Heart right ventricle (tissue), 16 donors: Measurements from ENCODE around the gene GINS1. TPM values are rescaled to one million over a fixed set of nuclear protein-coding genes. Genes with fewer than 3 reads are reported as not detected.

Experiments used
- ATAC-seq, 8 donors: fragments of 200-7000 bp; cut with Tn5 transposase; one replicate each; pipeline ENCODE4 v1.9.1; 2020; ENCODE audit warnings: mild to moderate bottlenecking in 8 of 8, moderate library complexity in 8 of 8, moderate number of reproducible peaks in 1 of 8
- DNase-seq, 2 donors: peaks; one replicate each; pipeline ENCODE4 v3.0.0-alpha.2; 2020
- H3K27ac ChIP-seq, 10 donors: fragments of 200-600 bp; sonication (generic) in 2 of 10; one replicate each; pipeline versions ENCODE4 v1.5.0 to v1.8.0; 2020 to 2022; ENCODE audit warnings: mild to moderate bottlenecking in 3 of 10
- H3K27me3 ChIP-seq, 7 donors: fragments of 200-600 bp; one replicate each; pipeline ENCODE4 v1.8.0; 2021 to 2022; ENCODE audit warnings: mild to moderate bottlenecking in 2 of 7
- H3K36me3 ChIP-seq, 9 donors: fragments of 200-600 bp; sonication (generic) in 1 of 9; one replicate each; pipeline versions ENCODE4 v1.5.0 to v1.8.0; 2020 to 2022; ENCODE audit warnings: mild to moderate bottlenecking in 2 of 9
- H3K4me1 ChIP-seq, 9 donors: fragments of 200-600 bp; sonication (generic) in 1 of 9; one replicate each; pipeline versions ENCODE4 v1.5.0 to v1.8.0; 2020 to 2022; ENCODE audit warnings: mild to moderate bottlenecking in 4 of 9
- H3K4me3 ChIP-seq, 10 donors: fragments of 200-600 bp; sonication (generic) in 2 of 10; one replicate each; pipeline versions ENCODE4 v1.5.0 to v1.8.0; 2020 to 2022; ENCODE audit warnings: mild to moderate bottlenecking in 7 of 10, moderate library complexity in 2 of 10
- H3K9me3 ChIP-seq, 11 donors: fragments of 200-600 bp in 10 of 11; sonication (generic) in 2 of 11; one replicate each; pipeline versions ENCODE4 v1.5.0 to v1.8.0; 2013 to 2022; ENCODE audit warnings: mild to moderate bottlenecking in 2 of 11, control low read depth in 1 of 11, moderate library complexity in 1 of 11
- WGBS, 2 donors: extraction: QIAGEN DNeasy Blood & Tissue Kit; methylation state at CpG; one replicate each; pipeline ENCODE4 v1.1.7; 2013; ENCODE audit warnings: inconsistent platforms in 1 of 2; 5-methylcytosine and 5-hydroxymethylcytosine counted together
- intact Hi-C, 10 donors: fragments of 100-400 bp; cut with DNase I; formaldehyde crosslinking; loops; one replicate each; pipeline versions ENCODE4 v1.11.1 to v1.14.2; 2022
- polyA plus RNA-seq, 2 donors: library from polyadenylated mRNA; stranded (reverse); fragments of 200-250 nt; gene quantifications; one replicate each; pipeline ENCODE4 v1.2.3, GENCODE V29; 2013
- total RNA-seq, 10 donors: library from RNA; stranded (reverse); fragmentation: NEBNext Ultra II Directional in 3 of 10; extraction: Animal tissue kit (Norgen Biotek cat#: 25700) in 3 of 10; gene quantifications; one replicate each; pipeline versions ENCODE4 v1.2.1 to v1.2.4, GENCODE V29; 2021 to 2023
- TF ChIP-seq, protein P1 (sequence below), 9 donors: fragments of 200-600 bp; sonication (generic) in 2 of 9; IDR thresholded peaks; one replicate each; pipeline versions ENCODE4 v1.5.0 to v1.8.0; 2021 to 2022; ENCODE audit warnings: antibody characterized with exemption in 9 of 9, mild to moderate bottlenecking in 5 of 9, moderate library complexity in 1 of 9
- donor health status: Arrhythmogenic right ventricular cardiomyopathy.
- donor health status: ischemic (EF 13 %, LVEDD 7.1; RV severe dilation, severe dysfunction).
- donor health status: healthy with polysubstance abuse.
- donor health status: DM: no; HTN: yes; CAD: no.
- donor health status: DM: no; HTN: no; CAD: no.
- donor health status: ischemic (EF 25% LVEDD 6.9; RV normal size, moderate dysfunction).
- donor health status: ischemic (EF 25% LVEDD 5.7; RV mildly dilated, moderate dysfunction).
- donor health status: healthy.
- donor health status: DM: yes; HTN: yes; CAD: no.
- donor health status: Ischemic cardiomyopathy.
- donor health status: ischemic (EF 35%, LVEDD 5.7; RV mildly dilated, moderate dysfunction).
- donor health status: nonischemic (EF 11% LVEDD 7.7; RV severe dilation, severe dysfunction).
- donor health status: DM: yes; HTN: yes; CAD: no.
- donor health status: PGD.
- donor health status: ischemic (EF 29% LVEDD 5.4; RV normal size, mild dysfunction).
- donor health status: nonischemic (EF 23%, LVEDD 6.1; RV moderate dilation, normal function).

The GINS1 gene
- total and polyA plus RNA-seq, 12 donors = 0.19 to 1.6 (median 0.54) TPM

DNA sequence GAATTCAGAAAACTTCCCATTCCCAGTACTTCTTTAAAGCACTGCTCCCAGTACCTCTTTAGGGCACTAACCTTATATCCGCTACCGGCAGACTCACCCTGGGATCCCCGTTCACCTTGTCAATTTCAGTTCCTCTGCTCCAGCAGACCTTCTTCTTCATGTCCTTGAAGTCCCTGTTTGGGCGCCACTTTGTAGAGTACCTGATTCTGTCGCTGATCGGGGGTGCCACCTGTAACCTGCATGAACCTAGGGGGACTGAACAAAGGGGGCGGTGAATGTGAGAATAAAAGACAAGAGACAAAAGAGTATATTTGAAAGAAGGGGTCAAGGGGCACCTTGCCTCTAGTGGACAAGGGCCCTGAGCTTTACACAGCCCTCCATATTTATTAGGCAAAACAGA, 4.9 kb upstream of the GINS1 start:
- Histone ChIP-seq H3K4me3 (no peak overlapping the region), H3K27ac (no peak overlapping the region), H3K36me3 (no peaks in the 10 kb centered on the region), H3K27me3 (no peaks in the 10 kb centered on the region), H3K4me1 (peaks cover 0 to 6% (median 0%) of the 10 kb centered on the region in 9 donors), H3K9me3 (peaks cover 0 to 33% (median 16%) of the 10 kb centered on the region in 11 donors)
- ATAC-seq (no peak), DNase-seq (no peak)
- intact Hi-C loops = loop anchor here in 2 of 10 donors (5.0 to 10.0 kb wide), 4 partner anchors 105 to 338 kb away; no protein-coding TSS in a partner anchor
- TF ChIP-seq, protein P1, sequence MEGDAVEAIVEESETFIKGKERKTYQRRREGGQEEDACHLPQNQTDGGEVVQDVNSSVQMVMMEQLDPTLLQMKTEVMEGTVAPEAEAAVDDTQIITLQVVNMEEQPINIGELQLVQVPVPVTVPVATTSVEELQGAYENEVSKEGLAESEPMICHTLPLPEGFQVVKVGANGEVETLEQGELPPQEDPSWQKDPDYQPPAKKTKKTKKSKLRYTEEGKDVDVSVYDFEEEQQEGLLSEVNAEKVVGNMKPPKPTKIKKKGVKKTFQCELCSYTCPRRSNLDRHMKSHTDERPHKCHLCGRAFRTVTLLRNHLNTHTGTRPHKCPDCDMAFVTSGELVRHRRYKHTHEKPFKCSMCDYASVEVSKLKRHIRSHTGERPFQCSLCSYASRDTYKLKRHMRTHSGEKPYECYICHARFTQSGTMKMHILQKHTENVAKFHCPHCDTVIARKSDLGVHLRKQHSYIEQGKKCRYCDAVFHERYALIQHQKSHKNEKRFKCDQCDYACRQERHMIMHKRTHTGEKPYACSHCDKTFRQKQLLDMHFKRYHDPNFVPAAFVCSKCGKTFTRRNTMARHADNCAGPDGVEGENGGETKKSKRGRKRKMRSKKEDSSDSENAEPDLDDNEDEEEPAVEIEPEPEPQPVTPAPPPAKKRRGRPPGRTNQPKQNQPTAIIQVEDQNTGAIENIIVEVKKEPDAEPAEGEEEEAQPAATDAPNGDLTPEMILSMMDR (IDR thresholded peaks at IDR 0.05) = no peak
- WGBS, 2 donors = 94 to 95% methylated on average over 7 of the region's 7 CpGs

DNA sequence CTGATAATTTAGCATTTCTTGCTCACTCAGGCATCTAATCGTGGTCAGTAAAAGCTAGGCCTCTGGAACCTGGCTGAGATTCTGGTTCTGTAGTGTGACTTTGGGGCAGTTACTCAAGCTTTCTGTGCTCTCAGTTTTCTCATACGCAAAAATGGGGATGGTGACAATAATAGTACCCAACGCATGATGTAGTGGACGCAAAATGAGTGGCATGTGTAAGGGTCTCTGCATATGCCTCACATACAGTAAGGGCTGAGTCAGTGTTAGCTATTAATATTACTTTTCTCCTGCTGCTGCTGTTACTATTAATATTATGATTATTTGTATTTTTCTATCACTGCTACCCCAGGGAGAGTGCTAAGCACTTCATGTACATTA, 686 bp downstream of the GINS1 start:
- Histone ChIP-seq H3K4me3 (peak overlapping the region; percentile 30 to 84 (median 64)), H3K36me3 (no peaks in the 10 kb centered on the region), H3K27ac (peak overlapping the region in 2 of 10 donors; percentile 29 to 61), H3K9me3 (peaks cover 0 to 13% (median 7%) of the 10 kb centered on the region in 11 donors), H3K27me3 (no peaks in the 10 kb centered on the region), H3K4me1 (peaks cover 0 to 22% (median 9%) of the 10 kb centered on the region in 9 donors)
- ATAC-seq = no peak
- intact Hi-C loops = loop anchor here in 2 of 10 donors (10.0 kb wide), 3 partner anchors 127 to 343 kb away; no protein-coding TSS in a partner anchor
- no peak for DNase-seq
- WGBS, 2 donors = 4 to 5% methylated on average over 4 of the region's 4 CpGs
- TF ChIP-seq, protein P1 (IDR thresholded peaks at IDR 0.05) = no peak

DNA sequence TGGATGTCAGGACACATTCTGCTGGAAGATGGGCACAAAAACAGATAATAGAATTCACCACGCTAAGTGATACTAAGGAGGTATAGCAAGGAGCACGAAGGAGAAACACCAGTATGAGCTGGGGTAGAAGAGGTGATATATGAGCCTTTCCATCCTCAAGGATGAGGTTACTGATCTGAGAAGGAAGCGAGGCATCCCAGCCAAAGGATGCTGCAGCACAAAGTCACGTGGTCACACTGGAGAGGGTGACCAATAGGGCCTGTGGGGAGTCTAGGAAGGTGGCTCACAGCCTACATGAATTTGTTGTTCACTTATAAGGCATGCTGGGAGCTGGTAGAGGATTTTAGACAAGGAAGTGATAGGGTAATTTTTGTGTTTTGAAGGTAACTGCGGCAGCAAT, 1.4 kb downstream of the GINS1 start:
- no peak overlapping the region for H3K4me3 ChIP-seq
- no peaks in the 10 kb centered on the region for H3K27me3 ChIP-seq
- H3K27ac ChIP-seq = no peak overlapping the region
- ATAC-seq (no peak), DNase-seq (no peak)
- WGBS, 2 donors = 87 to 90% methylated on average over 5 of the region's 5 CpGs
- peaks cover 0 to 22% (median 9%) of the 10 kb centered on the region in 9 donors for H3K4me1 ChIP-seq
- intact Hi-C loops = loop anchor here in 2 of 10 donors (10.0 kb wide), 3 partner anchors 126 to 344 kb away; no protein-coding TSS in a partner anchor
- TF ChIP-seq, protein P1 (IDR thresholded peaks at IDR 0.05) = no peak
- H3K36me3 ChIP-seq = no peaks in the 10 kb centered on the region
- H3K9me3 ChIP-seq = peaks cover 0 to 6% (median 2%) of the 10 kb centered on the region in 11 donors

DNA sequence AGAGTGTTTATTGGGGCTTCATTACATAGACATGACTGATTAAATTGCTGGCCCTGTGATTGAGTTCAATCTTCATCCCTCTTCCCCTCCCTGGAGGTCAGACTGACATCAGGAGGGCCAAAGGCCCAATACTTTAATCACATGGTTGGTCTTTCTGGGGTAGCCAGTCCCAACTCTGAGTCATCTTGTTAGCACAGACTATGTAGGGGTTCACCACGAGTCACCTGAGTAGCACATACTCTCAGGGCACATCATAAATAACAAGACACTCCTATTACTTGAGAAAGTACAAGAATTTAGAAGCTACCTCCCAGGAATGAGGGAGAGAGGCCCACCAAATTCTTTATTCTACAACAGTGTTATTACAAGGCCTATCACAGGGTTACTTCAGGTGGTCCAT, 11.3 kb downstream of the GINS1 start:
- intact Hi-C loops = no loop called here
- Histone ChIP-seq H3K4me3 (no peak overlapping the region), H3K4me1 (no peaks in the 10 kb centered on the region), H3K36me3 (no peaks in the 10 kb centered on the region), H3K27ac (no peak overlapping the region), H3K27me3 (no peaks in the 10 kb centered on the region), H3K9me3 (no peaks in the 10 kb centered on the region)
- no peak for DNase-seq
- TF ChIP-seq, protein P1 (IDR thresholded peaks at IDR 0.05) = no peak
- WGBS, 2 donors = 88 to 96% methylated on average over 1 of the region's 1 CpG
- no peak for ATAC-seq
